PC-9 (cell line): ENCODE measurements around the gene ARIH2.

Source experiments
- EZH2 ChIP-seq: fragments of 200-600 bp; sonication (generic); IDR thresholded peaks from 2 replicates; pipeline ENCODE4 v1.8.0; 2017; ENCODE audit warnings: antibody characterized with exemption, low read depth
- TF ChIP-seq, protein P1 (sequence below): fragments of 200-600 bp; sonication (generic); conservative IDR thresholded peaks from 2 replicates; pipeline ENCODE4 v1.6.1; 2017; ENCODE audit warnings: mixed run types, antibody characterized with exemption, mild to moderate bottlenecking, moderate library complexity

DNA sequence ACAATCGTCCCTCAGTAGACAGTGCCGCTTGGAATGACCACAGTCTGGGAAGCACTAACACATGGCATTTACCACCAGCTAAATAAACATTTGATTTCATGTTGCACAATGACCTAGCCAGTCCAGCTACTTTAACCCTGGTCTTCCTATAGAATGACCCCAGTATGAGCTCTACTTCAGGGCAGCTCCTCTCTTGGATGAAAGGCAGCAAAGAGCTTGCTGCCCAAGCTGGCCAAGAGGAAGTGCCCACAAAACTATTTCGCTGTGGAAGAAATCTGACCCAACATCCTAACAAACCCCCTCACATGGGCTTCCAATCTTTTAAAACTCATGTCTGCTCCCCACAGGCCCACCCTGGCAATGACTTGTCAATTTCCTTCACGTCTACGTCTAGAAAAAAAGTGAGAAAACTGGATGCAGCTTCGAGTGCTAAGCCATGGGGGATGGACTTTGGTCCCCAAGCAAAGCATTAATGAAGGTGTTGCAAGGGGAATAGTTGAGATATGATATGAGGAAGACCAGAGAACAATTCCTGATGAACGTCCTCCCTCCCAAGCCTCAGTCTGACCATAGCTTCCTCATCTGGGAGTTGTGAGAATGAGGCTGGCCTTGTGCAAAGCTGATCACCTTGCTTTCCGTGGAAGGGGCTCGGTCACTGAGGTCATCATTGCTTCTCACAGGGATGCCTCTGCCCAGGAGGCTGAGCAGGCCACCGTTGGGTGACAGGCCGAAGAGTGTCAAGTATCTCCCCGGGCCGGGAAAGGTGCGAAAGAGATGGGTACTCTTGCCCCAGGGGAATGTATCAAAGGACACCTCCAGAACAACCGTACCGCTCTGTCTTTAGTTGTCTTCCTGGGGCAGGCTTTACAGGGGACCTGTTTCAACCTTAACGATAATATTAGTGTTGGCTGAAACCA lies 20.9 kb upstream of the ARIH2 start:
- TF ChIP-seq, protein P1, sequence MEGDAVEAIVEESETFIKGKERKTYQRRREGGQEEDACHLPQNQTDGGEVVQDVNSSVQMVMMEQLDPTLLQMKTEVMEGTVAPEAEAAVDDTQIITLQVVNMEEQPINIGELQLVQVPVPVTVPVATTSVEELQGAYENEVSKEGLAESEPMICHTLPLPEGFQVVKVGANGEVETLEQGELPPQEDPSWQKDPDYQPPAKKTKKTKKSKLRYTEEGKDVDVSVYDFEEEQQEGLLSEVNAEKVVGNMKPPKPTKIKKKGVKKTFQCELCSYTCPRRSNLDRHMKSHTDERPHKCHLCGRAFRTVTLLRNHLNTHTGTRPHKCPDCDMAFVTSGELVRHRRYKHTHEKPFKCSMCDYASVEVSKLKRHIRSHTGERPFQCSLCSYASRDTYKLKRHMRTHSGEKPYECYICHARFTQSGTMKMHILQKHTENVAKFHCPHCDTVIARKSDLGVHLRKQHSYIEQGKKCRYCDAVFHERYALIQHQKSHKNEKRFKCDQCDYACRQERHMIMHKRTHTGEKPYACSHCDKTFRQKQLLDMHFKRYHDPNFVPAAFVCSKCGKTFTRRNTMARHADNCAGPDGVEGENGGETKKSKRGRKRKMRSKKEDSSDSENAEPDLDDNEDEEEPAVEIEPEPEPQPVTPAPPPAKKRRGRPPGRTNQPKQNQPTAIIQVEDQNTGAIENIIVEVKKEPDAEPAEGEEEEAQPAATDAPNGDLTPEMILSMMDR = no peak
- TF ChIP-seq EZH2 = no peak
